SKM-1 treated with dmso at 0.1 percent for 144 hours (cell line): Measurements from ENCODE around the gene CCDC9.
"Not testable (repeated sequence)": the region's sequence is repeated elsewhere in the genome, so short reads cannot be mapped to it uniquely, and the experiment has no call there.

Source experiments
- DNase-seq: peaks from one replicate; lab custom pipeline; 2025; ENCODE audit not compliant: unreplicated experiment; lab: John Stamatoyannopoulos, UW

Gene CCDC9

GRCh38 chr19:47231215-47232054 is 24.9 kb upstream of the CCDC9 start:
- DNase-seq: peak; percentile 21

- no peak for DNase-seq
Observed at GRCh38 chr19:47232422-47233211, 23.7 kb upstream of the CCDC9 start.

GRCh38 chr19:47236072-47236675 is 20.2 kb upstream of the CCDC9 start:
- DNase-seq: no peak

- no peak for DNase-seq
Observed at GRCh38 chr19:47239152-47239551, 17.2 kb upstream of the CCDC9 start.

GRCh38 chr19:47239610-47240296 is 16.6 kb upstream of the CCDC9 start:
- DNase-seq: no peak

- DNase-seq: no peak
Observed at GRCh38 chr19:47240556-47240955, 15.8 kb upstream of the CCDC9 start.

- no peak for DNase-seq
Observed at GRCh38 chr19:47240996-47241918, 15.1 kb upstream of the CCDC9 start.

GRCh38 chr19:47241919-47242577 is 14.3 kb upstream of the CCDC9 start:
- DNase-seq: no peak

GRCh38 chr19:47243364-47243775 is 13.0 kb upstream of the CCDC9 start:
- DNase-seq: no peak

- DNase-seq: peak; percentile 84
Observed at GRCh38 chr19:47243776-47244547, 12.4 kb upstream of the CCDC9 start.

GRCh38 chr19:47247308-47247990 is 8.9 kb upstream of the CCDC9 start:
- peak; percentile 28 for DNase-seq

GRCh38 chr19:47253016-47253415 is 3.3 kb upstream of the CCDC9 start:
- not testable (repeated sequence) for DNase-seq

GRCh38 chr19:47253467-47253881 is 2.9 kb upstream of the CCDC9 start:
- DNase-seq: no peak

GRCh38 chr19:47253970-47254369 is 2.4 kb upstream of the CCDC9 start:
- DNase-seq: no peak

- DNase-seq: peak; percentile 93
Observed at GRCh38 chr19:47256693-47257410, 527 bp downstream of the CCDC9 start.

GRCh38 chr19:47257411-47258169 is 1.3 kb downstream of the CCDC9 start:
- DNase-seq: no peak

GRCh38 chr19:47258434-47258833 is 2.1 kb downstream of the CCDC9 start:
- DNase-seq: no peak
